Right atrium auricular region (tissue), 2 donors: ENCODE data around the gene STK32B. TPM values are rescaled to one million over a fixed set of nuclear protein-coding genes. Genes with fewer than 3 reads are reported as not detected.
"Not testable (repeated sequence)": the region's sequence is repeated elsewhere in the genome, so short reads cannot be mapped to it uniquely, and the experiment has no call there.

Experiments used
- DNase-seq: peaks from one replicate; pipeline ENCODE4 v3.0.0-alpha.2; 2019; ENCODE audit warnings: low spot score
- H3K27ac ChIP-seq, 2 donors: fragments of 200-600 bp; sonication (generic); 1 replicate in 1 of 2; 2 replicates in 1 of 2; pipeline ENCODE4 v1.5.1; 2016 to 2019
- H3K27me3 ChIP-seq, 2 donors: fragments of 200-600 bp; sonication (generic); one replicate each; pipeline versions ENCODE4 v1.5.1 to v1.6.0; 2017 to 2019
- H3K36me3 ChIP-seq: fragments of 200-600 bp; sonication (generic); one replicate; pipeline ENCODE4 v1.5.1; 2016
- H3K4me1 ChIP-seq, 2 donors: fragments of 200-600 bp; sonication (generic); one replicate each; pipeline versions ENCODE4 v1.5.1 to v1.6.0; 2017 to 2019
- H3K4me3 ChIP-seq, 2 donors: fragments of 200-600 bp; sonication (generic); 1 replicate in 1 of 2; 2 replicates in 1 of 2; pipeline ENCODE4 v1.5.1; 2017 to 2019; ENCODE audit warnings: mild to moderate bottlenecking in 1 of 2, moderate library complexity in 1 of 2
- H3K9me3 ChIP-seq, 2 donors: fragments of 200-600 bp; sonication (generic); one replicate each; pipeline ENCODE4 v1.5.1; 2019
- CTCF ChIP-seq, 2 donors: fragments of 200-600 bp; sonication (generic); IDR thresholded peaks; one replicate each; pipeline ENCODE4 v1.5.1; 2019; ENCODE audit warnings: antibody characterized with exemption in 2 of 2
- total RNA-seq, 2 donors: library from RNA; depleted of rRNA; stranded (reverse); fragments of >200 nt; gene quantifications; one replicate each; pipeline ENCODE4 v1.1.0, GENCODE V29; 2016

Gene STK32B
- total RNA-seq, 2 donors from 2014 or later, result 0.31 to 0.59 TPM

- Histone ChIP-seq H3K4me1 (no peaks in the 10 kb centered on the region), H3K4me3 (no peak overlapping the region), H3K9me3 (peaks cover 0 to 15% of the 10 kb centered on the region in 2 donors), H3K36me3 (no peaks in the 10 kb centered on the region), H3K27me3 (no peaks in the 10 kb centered on the region), H3K27ac (no peak overlapping the region)
- no peak for TF ChIP-seq CTCF (IDR thresholded peaks at IDR 0.05)
- no peak for DNase-seq
Observed at GRCh38 chr4:5222951-5223350, 171.7 kb downstream of the STK32B start.

GRCh38 chr4:5224340-5224739 lies 173.1 kb downstream of the STK32B start:
- Histone ChIP-seq H3K4me1 (no peaks in the 10 kb centered on the region), H3K36me3 (no peaks in the 10 kb centered on the region), H3K9me3 (peaks cover 0 to 15% of the 10 kb centered on the region in 2 donors), H3K27me3 (no peaks in the 10 kb centered on the region), H3K27ac (no peak overlapping the region), H3K4me3 (no peak overlapping the region)
- DNase-seq, result no peak
- no peak for TF ChIP-seq CTCF (IDR thresholded peaks at IDR 0.05)

- H3K36me3 ChIP-seq, result no peaks in the 10 kb centered on the region
- DNase-seq, result no peak
- no peak for TF ChIP-seq CTCF (IDR thresholded peaks at IDR 0.05)
- H3K4me1 ChIP-seq, result no peaks in the 10 kb centered on the region
- no peak overlapping the region for H3K4me3 ChIP-seq
- no peaks in the 10 kb centered on the region for H3K27me3 ChIP-seq
- no peaks in the 10 kb centered on the region for H3K9me3 ChIP-seq
- H3K27ac ChIP-seq, result no peak overlapping the region
Observed at GRCh38 chr4:5232549-5232948, 181.3 kb downstream of the STK32B start.

GRCh38 chr4:5237086-5237660 lies 185.9 kb downstream of the STK32B start:
- Histone ChIP-seq H3K4me3 (no peak overlapping the region), H3K27ac (no peak overlapping the region), H3K36me3 (no peaks in the 10 kb centered on the region), H3K4me1 (no peaks in the 10 kb centered on the region), H3K9me3 (no peaks in the 10 kb centered on the region), H3K27me3 (no peaks in the 10 kb centered on the region)
- TF ChIP-seq CTCF (IDR thresholded peaks at IDR 0.05), result no peak
- no peak for DNase-seq

GRCh38 chr4:5238173-5238572 lies 186.9 kb downstream of the STK32B start:
- TF ChIP-seq CTCF (IDR thresholded peaks at IDR 0.05), result no peak
- no peak for DNase-seq
- no peaks in the 10 kb centered on the region for H3K36me3 ChIP-seq

GRCh38 chr4:5247061-5247460 lies 195.8 kb downstream of the STK32B start:
- not testable (repeated sequence) for H3K27me3 ChIP-seq, H3K4me3 ChIP-seq, H3K9me3 ChIP-seq, H3K36me3 ChIP-seq, H3K4me1 ChIP-seq, DNase-seq, H3K27ac ChIP-seq

More at GRCh38 chr4:5238173-5238572, 186.9 kb downstream of the STK32B start:
- Histone ChIP-seq H3K4me3 (no peak overlapping the region), H3K4me1 (no peaks in the 10 kb centered on the region), H3K27ac (no peak overlapping the region), H3K27me3 (no peaks in the 10 kb centered on the region), H3K9me3 (no peaks in the 10 kb centered on the region)
